HFFc6 (cell line): ENCODE data around the gene NLRC3. TPM values are rescaled to one million over a fixed set of nuclear protein-coding genes. Genes with fewer than 3 reads are reported as not detected.

Experiments used
- DNase-seq: peaks from one replicate; pipeline ENCODE4 v3.0.0-alpha.2; 2018
- H3K27ac Mint-ChIP-seq: 2 replicates; pipeline ENCODE4 v1.8.0; 2020; ENCODE audit warnings: mild to moderate bottlenecking, mixed read lengths
- H3K27me3 Mint-ChIP-seq: 2 replicates; pipeline ENCODE4 v1.8.0; 2021; ENCODE audit warnings: mild to moderate bottlenecking, moderate library complexity, mixed read lengths; ENCODE audit not compliant: insufficient read depth
- H3K36me3 Mint-ChIP-seq: 2 replicates; pipeline ENCODE4 v1.8.0; 2021; ENCODE audit warnings: low read depth, mixed read lengths
- H3K4me1 Mint-ChIP-seq: 2 replicates; pipeline ENCODE4 v1.8.0; 2020; ENCODE audit warnings: low read depth, mixed read lengths
- H3K4me3 Mint-ChIP-seq: 2 replicates; pipeline ENCODE4 v1.8.0; 2020; ENCODE audit warnings: mild to moderate bottlenecking, moderate library complexity, mixed read lengths
- H3K9me3 Mint-ChIP-seq: 2 replicates; pipeline ENCODE4 v1.8.0; 2020; ENCODE audit warnings: mild to moderate bottlenecking, mixed read lengths
- CTCF ChIP-seq: fragments of 200-600 bp; sonication (generic); IDR thresholded peaks from 2 replicates; pipeline ENCODE4 v1.5.0; 2021; ENCODE audit warnings: antibody characterized with exemption, mild to moderate bottlenecking
- total RNA-seq, 6 experiments: library from RNA; stranded (reverse); fragmentation: NEBNext Ultra II Directional; extraction: Animal tissue kit (Norgen Biotek cat#: 25700); gene quantifications; 2 replicates in 1 of 6; 3 replicates in 5 of 6; pipeline ENCODE4 v1.2.3, GENCODE V29; 2021

NLRC3 gene
- total RNA-seq, 6 experiments from 2014 or later = not detected

GRCh38 chr16:3534126-3534525, 43.1 kb downstream of the NLRC3 start:
- Mint-ChIP-seq H3K9me3 (no peaks in the 10 kb centered on the region), H3K4me3 (no peak overlapping the region), H3K36me3 (peaks cover 17% of the 10 kb centered on the region), H3K27ac (no peak overlapping the region), H3K4me1 (peaks cover 27% of the 10 kb centered on the region), H3K27me3 (no peaks in the 10 kb centered on the region; the same call in 1 of the 2 replicates)
- DNase-seq = no peak
- no peak for TF ChIP-seq CTCF

GRCh38 chr16:3532741-3533140, 44.5 kb downstream of the NLRC3 start:
- no peaks in the 10 kb centered on the region for H3K9me3 Mint-ChIP-seq
- H3K4me3 Mint-ChIP-seq = no peak overlapping the region
- TF ChIP-seq CTCF = no peak
- H3K4me1 Mint-ChIP-seq = peaks cover 27% of the 10 kb centered on the region
- no peak overlapping the region for H3K27ac Mint-ChIP-seq
- H3K36me3 Mint-ChIP-seq = peaks cover 17% of the 10 kb centered on the region
- H3K27me3 Mint-ChIP-seq = no peaks in the 10 kb centered on the region; the same call in 1 of the 2 replicates
- DNase-seq = no peak

GRCh38 chr16:3530371-3530914, 46.8 kb downstream of the NLRC3 start:
- H3K36me3 Mint-ChIP-seq = peaks cover 12% of the 10 kb centered on the region
- no peak for DNase-seq

GRCh38 chr16:3529175-3529574, 48.0 kb downstream of the NLRC3 start:
- peaks cover 12% of the 10 kb centered on the region for H3K36me3 Mint-ChIP-seq
- no peak overlapping the region for H3K27ac Mint-ChIP-seq
- no peak overlapping the region for H3K4me3 Mint-ChIP-seq
- no peak for DNase-seq
- no peaks in the 10 kb centered on the region for H3K9me3 Mint-ChIP-seq
- no peaks in the 10 kb centered on the region; the same call in 1 of the 2 replicates for H3K27me3 Mint-ChIP-seq
- H3K4me1 Mint-ChIP-seq = no peaks in the 10 kb centered on the region
- TF ChIP-seq CTCF = no peak

More at GRCh38 chr16:3530371-3530914, 46.8 kb downstream of the NLRC3 start:
- Mint-ChIP-seq H3K27ac (no peak overlapping the region), H3K27me3 (no peaks in the 10 kb centered on the region; the same call in 1 of the 2 replicates), H3K4me3 (no peak overlapping the region), H3K4me1 (peaks cover 9% of the 10 kb centered on the region; the same call in 1 of the 2 replicates), H3K9me3 (no peaks in the 10 kb centered on the region)
- TF ChIP-seq CTCF = no peak

- DNase-seq = no peak
- H3K9me3 Mint-ChIP-seq = no peaks in the 10 kb centered on the region
- no peak overlapping the region for H3K4me3 Mint-ChIP-seq
- peaks cover 12% of the 10 kb centered on the region for H3K36me3 Mint-ChIP-seq
- no peak overlapping the region for H3K27ac Mint-ChIP-seq
- no peak for TF ChIP-seq CTCF
- no peaks in the 10 kb centered on the region for H3K4me1 Mint-ChIP-seq
- H3K27me3 Mint-ChIP-seq = no peaks in the 10 kb centered on the region
These were observed 48.8 kb downstream of the NLRC3 start for GRCh38 chr16:3528406-3528805.
